ENCODE data around the gene RPS17.

DNA sequence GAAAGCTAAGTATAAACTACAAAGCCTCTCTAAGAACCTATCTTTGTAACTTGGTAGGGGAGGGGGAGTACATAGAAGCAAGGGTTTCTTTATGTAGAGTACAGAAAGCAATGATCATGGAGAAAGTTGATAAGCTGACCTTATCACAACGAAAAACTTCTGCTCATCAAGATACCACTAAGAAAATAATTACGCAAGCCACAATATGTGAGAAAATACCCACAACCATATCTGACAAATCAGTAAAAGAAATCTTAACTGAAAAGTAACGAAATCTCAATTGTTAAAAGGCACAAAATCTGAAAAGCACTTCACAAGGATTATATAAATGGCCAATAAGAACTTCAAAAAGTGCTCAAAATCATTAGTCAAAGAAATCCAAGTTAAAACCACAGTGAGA lies 35.1 kb upstream of the RPS17 start:
- TF ChIP-seq, protein P1, sequence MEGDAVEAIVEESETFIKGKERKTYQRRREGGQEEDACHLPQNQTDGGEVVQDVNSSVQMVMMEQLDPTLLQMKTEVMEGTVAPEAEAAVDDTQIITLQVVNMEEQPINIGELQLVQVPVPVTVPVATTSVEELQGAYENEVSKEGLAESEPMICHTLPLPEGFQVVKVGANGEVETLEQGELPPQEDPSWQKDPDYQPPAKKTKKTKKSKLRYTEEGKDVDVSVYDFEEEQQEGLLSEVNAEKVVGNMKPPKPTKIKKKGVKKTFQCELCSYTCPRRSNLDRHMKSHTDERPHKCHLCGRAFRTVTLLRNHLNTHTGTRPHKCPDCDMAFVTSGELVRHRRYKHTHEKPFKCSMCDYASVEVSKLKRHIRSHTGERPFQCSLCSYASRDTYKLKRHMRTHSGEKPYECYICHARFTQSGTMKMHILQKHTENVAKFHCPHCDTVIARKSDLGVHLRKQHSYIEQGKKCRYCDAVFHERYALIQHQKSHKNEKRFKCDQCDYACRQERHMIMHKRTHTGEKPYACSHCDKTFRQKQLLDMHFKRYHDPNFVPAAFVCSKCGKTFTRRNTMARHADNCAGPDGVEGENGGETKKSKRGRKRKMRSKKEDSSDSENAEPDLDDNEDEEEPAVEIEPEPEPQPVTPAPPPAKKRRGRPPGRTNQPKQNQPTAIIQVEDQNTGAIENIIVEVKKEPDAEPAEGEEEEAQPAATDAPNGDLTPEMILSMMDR (IDR thresholded peaks at IDR 0.05): no peak
- no peak for TF ChIP-seq ZFX (IDR thresholded peaks at IDR 0.05; ENCODE audit: borderline replicate concordance)

All from 22Rv1 (cell line).